HCT116 (cell line): ENCODE results near the gene AKAP5.

Experiments used
- EZH2 ChIP-seq: fragments of 200-600 bp; sonication (generic); IDR thresholded peaks from 2 replicates; pipeline ENCODE4 v1.6.1; 2017; ENCODE audit warnings: antibody characterized with exemption, mixed run types
- POLR2A ChIP-seq: IDR thresholded peaks from 2 replicates; pipeline ENCODE4 v1.7.0; 2011; ENCODE audit warnings: borderline replicate concordance; ENCODE audit not compliant: insufficient read depth, insufficient read length; ENCODE audit errors: extremely low read depth
- POLR2AphosphoS5 ChIP-seq: IDR thresholded peaks from 2 replicates; pipeline ENCODE4 v1.6.1; 2011; ENCODE audit warnings: mild to moderate bottlenecking, low read depth, low read length, moderate library complexity
- ZNF274 ChIP-seq: fragments of 200-500 bp; sonication (Bioruptor generic); IDR thresholded peaks from 2 replicates; pipeline ENCODE4 v1.6.1; 2014; ENCODE audit warnings: mild to moderate bottlenecking, low read depth, low read length, inconsistent platforms
- TF ChIP-seq, protein P1 (sequence below), 3 experiments: fragments of 200-600 bp in 1 of 3; sonication (generic) in 1 of 3; IDR thresholded peaks in 2 of 3; conservative IDR thresholded peaks in 1 of 3; 2 replicates each; pipeline ENCODE4 v1.5.1; 2012 to 2017; ENCODE audit warnings: low read depth in 2 of 3, low read length in 2 of 3, antibody characterized with exemption in 1 of 3, borderline replicate concordance in 1 of 3, control low read depth in 1 of 3, mild to moderate bottlenecking in 1 of 3, mixed read lengths in 1 of 3, mixed run types in 1 of 3, moderate library complexity in 1 of 3; ENCODE audit not compliant: insufficient read depth in 1 of 3

DNA sequence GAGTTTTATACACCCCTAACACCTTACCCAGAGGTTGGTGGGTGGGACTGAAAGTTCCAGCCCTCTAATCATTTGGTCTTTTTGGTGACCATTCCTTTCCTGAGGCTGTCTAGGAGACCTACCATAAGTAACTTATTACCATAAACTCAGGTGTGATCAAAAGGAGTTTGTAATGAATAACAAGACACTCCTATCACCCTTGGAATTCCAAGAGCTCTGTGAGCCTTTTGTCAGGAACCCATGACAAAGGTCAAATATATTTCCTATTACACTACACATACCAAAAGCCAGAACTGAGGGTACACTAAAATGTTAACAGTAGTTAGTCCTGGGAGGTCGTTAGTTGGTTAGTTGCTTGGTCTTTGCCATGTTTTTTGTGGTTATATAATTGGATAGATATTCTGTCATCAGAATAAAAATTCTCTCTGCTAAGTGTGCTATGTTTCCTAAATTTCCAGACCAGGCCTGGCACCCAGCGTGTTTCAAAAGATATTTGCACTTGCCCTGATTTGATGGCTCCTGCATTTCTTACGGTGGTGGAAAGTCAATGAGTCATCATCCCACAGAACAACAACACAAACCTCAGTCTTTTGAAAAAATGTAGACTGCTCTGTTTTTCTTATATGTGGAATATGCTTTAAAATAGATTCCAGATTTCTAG lies 27.0 kb upstream of the AKAP5 start:
- TF ChIP-seq POLR2AphosphoS5 = no peak
- TF ChIP-seq, protein P1, sequence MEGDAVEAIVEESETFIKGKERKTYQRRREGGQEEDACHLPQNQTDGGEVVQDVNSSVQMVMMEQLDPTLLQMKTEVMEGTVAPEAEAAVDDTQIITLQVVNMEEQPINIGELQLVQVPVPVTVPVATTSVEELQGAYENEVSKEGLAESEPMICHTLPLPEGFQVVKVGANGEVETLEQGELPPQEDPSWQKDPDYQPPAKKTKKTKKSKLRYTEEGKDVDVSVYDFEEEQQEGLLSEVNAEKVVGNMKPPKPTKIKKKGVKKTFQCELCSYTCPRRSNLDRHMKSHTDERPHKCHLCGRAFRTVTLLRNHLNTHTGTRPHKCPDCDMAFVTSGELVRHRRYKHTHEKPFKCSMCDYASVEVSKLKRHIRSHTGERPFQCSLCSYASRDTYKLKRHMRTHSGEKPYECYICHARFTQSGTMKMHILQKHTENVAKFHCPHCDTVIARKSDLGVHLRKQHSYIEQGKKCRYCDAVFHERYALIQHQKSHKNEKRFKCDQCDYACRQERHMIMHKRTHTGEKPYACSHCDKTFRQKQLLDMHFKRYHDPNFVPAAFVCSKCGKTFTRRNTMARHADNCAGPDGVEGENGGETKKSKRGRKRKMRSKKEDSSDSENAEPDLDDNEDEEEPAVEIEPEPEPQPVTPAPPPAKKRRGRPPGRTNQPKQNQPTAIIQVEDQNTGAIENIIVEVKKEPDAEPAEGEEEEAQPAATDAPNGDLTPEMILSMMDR (IDR thresholded peaks at IDR 0.05 in 2 of 3, conservative IDR thresholded peaks at IDR 0.05 in 1 of 3; ENCODE audit: borderline replicate concordance in 1 of 3, insufficient read depth in 1 of 3, low read depth in 2 of 3, low read length in 2 of 3) = no peak
- TF ChIP-seq POLR2A = no peak
- TF ChIP-seq ZNF274 = no peak
- TF ChIP-seq EZH2 = no peak
